CD4-positive, alpha-beta T cell treated with Interleukin-15 for 1 hour (primary cell): ENCODE data around the gene PPP1R18.
"Not testable (repeated sequence)": the region's sequence is repeated elsewhere in the genome, so short reads cannot be mapped to it uniquely, and the experiment has no call there.

Source experiments
- DNase-seq: peaks from one replicate; pipeline ENCODE4 v3.0.0-alpha.2; 2020

Gene PPP1R18

DNA sequence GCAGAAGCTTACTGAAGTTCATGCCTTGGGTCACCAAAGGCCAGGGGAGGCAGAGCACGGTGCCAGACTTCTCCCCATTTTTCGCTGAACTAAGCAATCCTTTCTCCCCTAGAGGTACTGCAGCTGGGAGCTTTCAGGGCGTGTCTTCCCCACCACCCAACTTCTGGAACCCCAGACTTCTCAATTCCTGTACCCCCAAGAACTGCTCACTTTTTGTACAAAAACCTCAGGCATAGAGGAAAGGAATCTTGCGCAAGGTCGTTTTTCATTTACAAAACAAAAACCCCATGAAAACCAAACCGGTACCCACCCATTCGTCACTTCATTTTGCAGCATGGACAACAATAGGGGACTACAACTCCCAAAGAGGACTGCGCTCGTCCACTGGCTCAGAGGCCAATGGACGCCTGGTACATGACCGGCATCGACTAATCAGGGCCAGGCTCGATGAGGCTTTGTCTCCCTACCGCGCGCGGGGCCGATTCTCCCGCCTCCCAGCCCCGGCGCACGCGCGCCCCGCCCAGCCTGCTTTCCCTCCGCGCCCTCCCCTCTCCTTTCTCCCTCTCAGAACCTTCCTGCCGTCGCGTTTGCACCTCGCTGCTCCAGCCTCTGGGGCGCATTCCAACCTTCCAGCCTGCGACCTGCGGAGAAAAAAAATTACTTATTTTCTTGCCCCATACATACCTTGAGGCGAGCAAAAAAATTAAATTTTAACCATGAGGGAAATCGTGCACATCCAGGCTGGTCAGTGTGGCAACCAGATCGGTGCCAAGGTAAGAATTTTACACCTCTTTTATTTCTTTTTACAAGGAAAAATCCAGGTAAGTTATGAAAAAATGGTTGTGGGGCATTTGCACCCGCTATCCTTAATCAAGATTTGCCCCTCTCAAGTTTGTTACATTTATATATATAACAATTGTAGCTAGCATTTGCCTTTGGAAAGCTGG lies 33.6 kb upstream of the PPP1R18 start, which contains the start of gene TUBB:
Gene TUBB (plus strand): TSS at position 562 of the 947 bp plus-strand sequence. CDS start 155 bp downstream, at position 717.
- peak; percentile 96 for DNase-seq

DNA sequence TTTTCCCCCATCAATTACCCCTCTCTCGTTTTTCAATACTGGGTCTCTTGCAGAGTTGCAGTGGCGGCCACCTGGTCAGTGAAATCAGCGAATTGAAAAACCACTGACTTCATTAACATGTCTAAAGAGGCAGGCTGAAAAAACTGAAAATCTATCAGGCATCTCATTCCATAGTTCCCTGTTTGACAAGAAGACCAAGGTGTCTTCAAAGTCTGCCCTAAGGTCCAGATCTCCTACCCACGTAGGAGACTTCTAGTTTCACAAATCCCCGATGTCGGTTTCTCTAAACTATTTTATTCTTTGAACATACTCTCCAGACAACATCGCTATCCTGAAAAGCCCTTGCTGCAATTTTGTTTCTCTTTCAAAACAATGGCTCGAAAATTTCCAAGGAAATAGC lies 32.9 kb upstream of the PPP1R18 start:
- DNase-seq, result no peak

DNA sequence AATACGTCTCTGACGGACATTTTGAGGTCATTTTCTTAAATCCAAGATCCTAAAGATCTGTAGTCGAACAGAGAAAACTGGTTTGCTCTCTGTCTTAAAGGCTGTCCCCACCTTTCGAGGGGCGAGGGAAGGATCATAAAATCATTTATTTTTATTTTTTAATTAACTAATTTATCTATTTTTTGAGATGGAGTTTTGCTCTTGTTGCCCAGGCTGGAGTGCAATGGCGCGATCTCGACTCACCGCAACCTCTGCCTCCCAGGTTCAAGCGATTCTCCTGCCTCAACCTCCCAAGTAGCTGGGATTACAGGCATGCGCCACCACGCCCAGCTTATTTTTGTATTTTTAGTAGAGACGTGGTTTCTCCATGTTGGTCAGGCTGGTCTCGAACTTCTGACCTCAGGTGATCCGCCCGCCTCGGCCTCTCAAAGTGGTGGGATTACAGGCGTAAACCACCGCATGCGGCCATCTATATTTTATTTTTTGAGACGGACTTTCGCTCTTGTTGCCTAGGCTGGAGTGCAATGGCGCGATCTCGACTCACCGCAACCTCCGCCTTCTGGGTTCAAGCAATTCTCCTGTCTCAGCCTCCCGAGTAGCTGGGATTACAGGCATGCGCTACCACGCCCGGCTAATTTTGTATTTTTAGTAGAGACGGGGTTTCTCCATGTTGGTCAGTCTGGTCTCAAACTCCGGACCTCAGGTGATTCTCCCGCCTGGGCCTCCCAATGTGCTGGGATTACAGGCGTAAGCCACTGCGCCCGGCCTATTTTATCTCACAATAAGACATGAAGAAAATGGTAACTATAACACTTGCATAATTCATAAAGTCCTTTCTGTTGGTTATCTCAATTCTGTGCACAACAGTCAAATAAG lies 31.6 kb upstream of the PPP1R18 start:
- not testable (repeated sequence) for DNase-seq

DNA sequence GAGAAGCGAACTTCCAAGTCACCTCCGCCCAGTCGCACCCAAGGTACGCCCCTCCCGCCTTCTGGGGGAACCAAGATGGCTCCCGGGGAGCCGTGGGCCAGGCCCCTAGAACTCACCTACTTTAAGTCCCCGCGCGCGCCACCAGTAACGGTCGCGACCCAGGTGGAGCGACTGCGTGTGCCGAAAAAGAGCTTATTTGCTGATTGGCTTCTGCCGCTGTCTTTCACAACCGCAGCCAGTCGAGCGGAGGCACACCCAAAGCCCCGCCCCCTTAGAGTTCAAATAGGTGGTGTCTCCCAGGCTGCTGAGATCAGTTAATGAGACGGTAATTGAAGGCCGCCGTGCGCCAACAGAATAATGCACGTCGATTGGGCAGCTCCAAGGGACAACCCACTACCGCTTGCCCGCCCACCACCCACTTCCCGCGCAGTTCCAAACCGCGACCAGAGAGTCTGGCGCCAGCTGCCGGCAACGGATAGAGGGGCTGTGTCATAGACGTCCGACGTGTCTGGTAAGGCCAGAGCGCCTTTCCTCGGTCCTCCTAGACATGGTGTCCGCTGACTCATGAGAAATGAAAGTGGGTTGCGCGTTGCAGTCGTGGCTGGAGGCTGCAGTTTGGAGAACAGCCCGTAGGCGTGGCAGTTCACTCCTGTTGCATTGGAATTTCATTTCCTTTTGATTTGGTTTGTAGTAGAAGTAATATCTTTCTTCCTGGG lies 30.8 kb upstream of the PPP1R18 start, which contains the start of gene MDC1:
Gene MDC1 (minus strand): TSS at position 153 of the 716 bp plus-strand sequence. CDS start 2,106 bp downstream, outside the sequence.
- DNase-seq, result peak; percentile 100

DNA sequence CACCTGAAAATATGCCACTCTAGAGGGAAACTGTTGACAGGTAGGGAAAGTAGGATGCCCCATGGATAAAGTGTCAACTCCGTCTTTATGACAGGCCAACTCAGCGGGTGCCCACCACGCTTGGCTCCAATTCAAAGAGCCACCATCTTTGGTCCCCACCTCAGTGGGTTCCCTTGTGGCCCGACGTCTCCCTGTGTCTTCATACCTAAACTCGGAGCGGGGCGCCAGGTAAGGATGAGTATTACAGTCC lies 30.4 kb upstream of the PPP1R18 start:
- DNase-seq, result no peak

DNA sequence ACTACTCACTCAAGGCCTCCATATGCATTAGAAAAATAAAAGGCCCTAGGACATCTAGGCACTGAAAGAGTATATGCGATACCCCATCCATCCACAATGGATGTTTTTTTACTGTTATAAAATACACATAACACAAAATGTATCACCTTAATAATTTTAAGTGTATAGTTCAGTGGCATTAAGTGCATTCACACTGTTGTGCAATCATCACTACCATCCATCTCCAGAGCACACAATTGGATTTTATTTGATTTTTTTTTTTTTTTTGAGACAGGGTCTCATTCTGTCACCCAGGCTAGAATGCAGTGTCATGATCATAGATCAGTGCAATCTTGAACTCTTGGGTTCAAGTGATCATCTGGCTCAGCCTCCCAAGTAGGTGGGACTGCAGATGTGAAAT lies 27.8 kb upstream of the PPP1R18 start:
- DNase-seq, result no peak

DNA sequence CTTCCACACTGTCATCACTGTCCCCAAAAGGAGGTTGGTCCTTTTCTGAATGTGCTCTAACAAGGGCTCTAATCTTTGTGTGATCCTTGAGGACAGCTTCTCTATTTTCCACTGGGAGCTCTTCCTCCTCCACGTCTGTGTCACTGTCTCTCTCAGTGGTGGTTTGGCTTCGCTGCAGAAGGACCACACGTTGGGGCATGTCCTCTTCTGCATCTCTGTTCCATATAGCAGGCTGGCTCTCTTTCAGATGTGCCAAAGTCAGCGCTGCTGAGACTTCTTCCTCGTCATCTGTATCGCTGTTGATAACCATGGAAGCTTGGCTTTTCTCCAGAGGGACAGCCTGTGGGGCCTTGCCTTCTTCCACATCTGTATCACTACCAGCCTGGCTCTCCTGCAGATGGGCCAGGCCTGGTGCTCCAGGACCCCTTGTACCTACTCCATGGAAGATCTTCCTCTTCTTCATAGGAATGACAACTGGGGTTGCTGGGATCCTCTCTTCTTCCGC lies 26.0 kb upstream of the PPP1R18 start:
- no peak for DNase-seq

DNA sequence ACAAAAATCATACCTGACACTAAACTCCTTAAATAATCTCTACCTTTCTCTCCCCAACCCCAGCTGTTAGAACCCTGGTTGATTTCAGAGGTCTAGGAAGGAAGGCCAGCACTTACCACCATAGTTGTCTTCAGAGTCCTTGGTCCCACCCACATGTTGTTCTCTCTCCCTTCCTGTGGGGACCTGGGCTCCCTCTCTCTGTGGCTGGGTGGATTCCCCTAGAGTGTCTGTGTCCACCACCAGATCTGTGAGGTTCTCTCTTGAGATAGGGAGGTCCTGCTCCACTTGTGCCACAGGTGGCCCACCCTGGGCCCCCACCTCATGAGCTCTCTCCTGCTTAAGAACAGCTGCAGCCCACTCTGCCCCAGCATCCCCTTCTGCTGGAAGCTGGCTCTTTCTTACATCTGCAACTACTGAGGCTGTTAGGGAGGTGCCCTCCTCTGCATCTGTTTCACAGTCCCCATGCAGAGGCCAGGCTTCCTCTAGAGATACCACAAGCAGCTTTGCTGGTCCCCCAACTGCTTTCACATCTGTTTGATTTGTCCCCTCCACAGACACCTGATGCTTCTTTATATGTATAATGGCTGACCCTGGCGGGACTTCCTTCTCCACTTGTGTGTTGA lies 25.4 kb upstream of the PPP1R18 start:
- no peak for DNase-seq

DNA sequence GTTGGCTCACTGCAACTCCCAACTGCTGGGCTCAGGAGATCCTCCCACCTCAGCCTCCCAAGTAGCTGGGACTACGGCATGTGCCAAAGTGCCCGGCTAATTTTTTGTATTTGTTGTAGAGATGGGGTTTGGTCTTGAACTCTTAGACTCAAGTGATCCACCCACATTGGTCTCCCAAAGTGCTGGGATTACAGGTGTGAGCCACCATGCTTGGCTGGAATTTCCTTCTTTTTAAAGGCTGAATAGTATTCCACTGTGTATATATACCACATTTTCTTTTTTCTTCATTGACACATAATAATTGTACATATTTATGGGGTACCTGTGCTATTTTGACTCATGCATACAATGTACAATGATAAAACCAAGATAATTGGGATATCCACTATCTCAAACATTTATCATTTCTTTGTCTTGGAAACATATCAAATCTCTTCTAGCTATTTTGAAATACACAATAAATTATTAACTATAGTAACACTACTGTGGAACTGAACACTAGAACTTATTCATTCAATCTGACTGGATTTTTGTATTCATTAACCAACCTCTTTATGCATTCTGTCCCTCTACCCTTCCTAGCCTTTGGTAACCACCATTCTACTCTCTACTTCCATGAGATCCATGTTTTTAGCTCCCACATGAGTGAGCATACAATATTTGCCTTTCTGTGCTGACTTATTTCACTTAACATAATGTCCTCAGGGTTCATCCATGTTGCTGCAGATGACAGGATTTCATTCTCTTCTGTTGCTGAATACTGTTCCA lies 22.8 kb upstream of the PPP1R18 start:
- no peak for DNase-seq

DNA sequence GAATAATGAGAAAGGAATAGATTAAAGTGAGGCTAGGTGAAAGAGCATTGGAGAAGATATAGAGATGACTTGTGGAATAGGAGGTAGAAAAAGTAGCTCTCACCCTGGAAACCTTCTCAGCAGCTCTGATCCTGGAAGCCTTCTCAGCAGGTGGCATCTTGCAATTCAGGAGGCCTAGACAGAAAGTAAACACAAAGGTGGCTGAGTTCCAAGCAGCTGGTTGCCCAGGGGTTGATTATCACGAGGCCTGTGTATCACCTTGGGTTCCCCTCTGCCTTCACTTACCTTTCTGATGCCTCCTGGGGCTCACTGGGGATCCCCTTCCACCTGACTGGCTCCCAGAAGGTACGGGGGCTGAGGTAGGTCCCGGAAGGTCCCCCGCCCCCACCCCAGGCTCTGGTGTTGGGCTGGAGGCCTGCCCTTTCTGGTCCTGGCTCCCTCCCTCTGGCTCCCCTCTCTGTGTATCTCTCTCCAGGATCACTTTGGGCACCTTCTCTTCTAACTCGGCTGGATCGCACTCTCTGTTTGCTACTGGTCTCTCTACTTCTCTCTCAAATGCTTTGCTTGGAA lies 20.9 kb upstream of the PPP1R18 start:
- DNase-seq, result no peak

DNA sequence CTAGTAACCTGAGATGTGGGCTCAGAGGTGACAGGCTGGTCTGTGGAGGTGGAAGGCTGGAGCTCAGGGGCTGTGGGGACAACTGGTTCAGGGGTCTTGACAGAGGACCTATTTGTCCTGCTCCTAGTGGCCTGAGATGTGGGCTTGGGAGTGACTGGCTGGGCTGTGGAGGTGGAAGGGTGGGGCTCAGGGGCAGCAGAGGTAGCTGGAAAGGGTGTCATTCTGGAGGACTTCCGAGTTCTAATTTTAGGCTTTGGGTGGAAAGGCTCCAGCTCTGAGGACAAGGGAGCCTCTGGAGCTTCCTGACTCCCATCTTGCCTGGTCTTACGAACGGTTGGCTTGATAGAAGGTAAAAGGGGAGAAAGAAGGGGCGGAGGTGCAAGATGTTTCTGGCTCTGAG lies 19.2 kb upstream of the PPP1R18 start:
- no peak for DNase-seq

DNA sequence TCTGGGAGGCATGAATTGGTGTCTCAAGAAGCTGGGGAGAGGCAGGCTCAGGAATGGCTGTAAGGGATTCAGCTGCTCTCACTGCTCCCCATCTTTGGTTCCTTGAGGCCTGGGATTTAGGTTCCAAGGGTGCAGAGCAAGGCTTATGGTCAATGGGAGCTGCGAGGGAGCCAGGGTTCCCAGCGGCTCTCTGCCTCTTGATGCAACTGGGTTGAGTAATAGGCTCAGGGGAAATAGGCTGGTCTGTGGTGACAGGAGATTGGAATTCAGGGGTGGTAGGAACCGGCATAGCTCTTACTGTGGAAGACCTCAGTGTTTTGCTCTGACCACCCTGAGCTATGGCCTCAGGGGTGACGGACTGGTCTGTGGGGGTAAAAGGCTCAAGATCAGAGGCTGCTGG lies 17.4 kb upstream of the PPP1R18 start:
- DNase-seq, result no peak

DNA sequence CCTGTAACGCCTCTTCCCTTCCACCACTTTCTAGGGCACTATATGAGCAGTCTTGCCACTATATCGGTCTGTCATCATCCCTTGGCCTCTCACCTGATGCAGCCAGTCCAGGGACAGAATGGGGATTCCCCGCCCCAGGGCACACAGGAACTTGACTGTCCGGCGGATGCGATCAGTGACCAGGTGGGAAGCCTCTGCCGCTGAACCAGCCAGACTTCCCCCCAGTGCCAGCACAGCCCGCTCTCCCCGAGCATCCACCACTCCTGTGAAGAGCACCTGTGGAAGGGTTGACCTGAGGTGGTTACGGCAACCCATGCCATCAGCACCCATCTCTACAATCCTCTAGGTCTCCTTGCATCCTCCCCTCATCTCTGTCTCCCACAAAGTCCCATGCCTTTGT lies 16.6 kb upstream of the PPP1R18 start:
- no peak for DNase-seq

DNA sequence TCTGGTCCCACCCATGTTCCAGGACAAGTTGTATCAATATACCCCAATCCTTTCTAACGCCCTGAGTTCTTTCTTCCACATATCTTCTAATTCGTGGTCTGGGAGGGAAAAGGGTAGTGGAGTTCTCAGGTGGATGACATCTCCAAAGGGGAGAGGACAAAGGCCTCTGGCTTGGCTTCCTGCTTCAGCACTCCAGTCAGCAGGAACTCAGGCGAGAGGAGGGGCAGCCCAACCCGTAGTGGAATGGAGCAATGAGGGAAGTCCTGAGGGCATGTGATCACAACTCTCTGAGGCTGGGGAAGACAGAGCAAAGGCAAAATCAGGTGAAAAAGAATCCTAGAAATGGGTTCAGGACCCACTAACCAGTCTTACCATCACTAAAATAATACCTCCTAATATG lies 13.9 kb upstream of the PPP1R18 start:
- DNase-seq, result peak; percentile 32

DNA sequence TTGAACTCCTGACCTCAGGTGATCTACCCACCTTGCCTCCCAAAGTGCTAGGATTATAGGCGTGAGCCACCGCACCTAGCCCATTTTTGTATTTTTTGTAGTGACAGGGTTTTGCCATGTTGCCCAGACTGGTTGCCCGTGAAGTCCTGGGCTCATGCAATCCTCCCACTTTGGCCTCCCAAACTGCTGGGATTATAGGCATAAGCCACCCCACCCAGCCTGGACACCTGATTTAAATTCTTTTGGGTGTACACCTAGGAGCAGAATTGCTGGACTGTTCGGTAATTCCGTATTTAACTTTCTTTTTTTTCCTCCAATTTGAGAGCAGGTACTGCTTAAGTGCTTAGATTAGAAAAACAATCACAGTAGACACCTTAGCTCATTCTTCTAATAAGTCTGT lies 10.0 kb upstream of the PPP1R18 start:
- no peak for DNase-seq

DNA sequence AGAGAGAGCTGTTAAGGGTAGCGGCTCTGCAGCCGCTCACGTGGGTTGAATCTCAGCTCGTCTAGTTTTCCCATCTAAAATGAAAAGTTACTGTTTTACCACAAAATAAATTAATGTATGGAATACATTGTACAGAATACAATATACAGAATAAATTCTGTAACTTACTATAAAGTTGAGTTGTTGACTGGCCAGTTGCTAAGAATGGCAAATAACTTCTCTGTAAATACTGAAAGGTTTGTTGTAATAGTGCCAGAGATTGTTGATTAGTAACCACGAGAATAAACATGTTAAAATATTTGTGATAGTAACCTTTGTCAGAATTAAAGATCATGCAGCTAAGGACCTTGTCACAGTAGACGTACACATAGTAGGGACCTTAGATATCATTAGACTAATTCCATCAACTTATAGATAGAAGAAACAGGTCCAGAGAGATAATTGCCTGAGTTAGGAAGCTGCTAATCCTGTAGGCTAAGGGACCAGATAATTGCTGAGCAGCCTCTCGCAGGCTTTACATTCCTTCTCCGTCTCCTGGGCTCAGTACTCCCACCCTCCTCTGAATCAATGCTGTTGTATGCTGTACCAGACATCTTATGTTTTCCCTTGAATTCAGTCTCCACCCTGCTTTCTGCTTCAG lies 4.9 kb upstream of the PPP1R18 start:
- DNase-seq, result no peak

DNA sequence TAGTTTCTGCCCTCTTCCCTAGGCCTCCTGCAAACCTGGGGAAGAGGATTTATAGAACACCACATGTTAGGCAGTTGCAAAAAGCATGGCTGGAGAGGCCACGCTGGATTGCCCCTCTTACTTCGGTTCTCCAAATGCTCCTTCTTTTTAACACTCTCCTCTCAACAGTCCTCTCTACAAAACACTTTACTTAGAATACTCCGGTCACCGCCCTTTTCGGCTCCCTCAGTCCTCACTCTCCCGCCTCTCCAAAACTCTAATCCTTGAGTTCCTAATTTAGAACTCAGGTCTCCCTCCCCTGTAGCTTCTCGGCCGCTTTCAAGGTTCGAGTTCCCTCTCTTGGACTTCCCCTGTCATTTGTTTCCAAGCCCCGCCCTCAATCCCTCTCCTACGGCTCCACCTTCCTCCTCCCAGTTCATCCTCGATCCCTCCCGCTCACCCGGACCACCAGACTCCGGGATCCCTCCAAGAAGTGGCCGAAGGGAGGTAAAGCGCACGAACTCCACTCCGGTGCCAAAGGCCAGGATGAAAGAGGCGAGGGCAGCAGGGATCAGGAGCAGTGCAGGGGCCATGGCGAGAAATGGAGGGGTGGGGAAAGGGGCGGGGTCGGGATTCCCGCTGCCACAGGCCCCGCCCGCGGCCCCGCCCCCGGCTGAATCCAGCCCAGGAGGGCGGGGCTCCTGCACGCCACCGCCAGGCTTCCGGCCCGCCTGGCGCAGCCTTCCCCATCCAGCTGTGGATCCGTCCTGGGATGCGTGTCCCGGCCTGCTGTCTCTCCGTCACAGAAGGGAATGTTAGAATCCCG lies 4.2 kb upstream of the PPP1R18 start, which contains the start of gene NRM:
Gene NRM (minus strand): TSS at position 582 of the 805 bp plus-strand sequence. CDS start 10 bp downstream, at position 572.
- DNase-seq, result peak; percentile 65

DNA sequence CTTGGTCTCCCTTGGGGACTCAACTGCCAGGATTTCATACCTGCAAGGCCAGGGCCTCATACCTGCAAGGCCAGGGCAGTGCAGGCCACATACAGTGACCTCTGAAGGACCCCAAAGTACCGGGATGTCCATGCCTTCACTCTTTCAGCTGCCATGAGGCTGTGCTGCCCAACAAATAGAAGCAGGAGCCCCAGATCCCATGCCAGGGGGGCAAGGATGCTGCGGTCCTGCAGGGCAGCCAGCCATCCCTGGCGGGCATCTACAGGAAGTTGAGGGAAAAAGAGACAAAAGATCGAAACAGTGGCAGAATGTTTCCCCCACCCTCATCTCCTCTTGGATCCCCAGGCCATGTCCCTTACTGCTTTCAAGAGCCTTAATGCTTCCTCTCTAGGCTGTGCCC lies 3.5 kb upstream of the PPP1R18 start:
- no peak for DNase-seq

DNA sequence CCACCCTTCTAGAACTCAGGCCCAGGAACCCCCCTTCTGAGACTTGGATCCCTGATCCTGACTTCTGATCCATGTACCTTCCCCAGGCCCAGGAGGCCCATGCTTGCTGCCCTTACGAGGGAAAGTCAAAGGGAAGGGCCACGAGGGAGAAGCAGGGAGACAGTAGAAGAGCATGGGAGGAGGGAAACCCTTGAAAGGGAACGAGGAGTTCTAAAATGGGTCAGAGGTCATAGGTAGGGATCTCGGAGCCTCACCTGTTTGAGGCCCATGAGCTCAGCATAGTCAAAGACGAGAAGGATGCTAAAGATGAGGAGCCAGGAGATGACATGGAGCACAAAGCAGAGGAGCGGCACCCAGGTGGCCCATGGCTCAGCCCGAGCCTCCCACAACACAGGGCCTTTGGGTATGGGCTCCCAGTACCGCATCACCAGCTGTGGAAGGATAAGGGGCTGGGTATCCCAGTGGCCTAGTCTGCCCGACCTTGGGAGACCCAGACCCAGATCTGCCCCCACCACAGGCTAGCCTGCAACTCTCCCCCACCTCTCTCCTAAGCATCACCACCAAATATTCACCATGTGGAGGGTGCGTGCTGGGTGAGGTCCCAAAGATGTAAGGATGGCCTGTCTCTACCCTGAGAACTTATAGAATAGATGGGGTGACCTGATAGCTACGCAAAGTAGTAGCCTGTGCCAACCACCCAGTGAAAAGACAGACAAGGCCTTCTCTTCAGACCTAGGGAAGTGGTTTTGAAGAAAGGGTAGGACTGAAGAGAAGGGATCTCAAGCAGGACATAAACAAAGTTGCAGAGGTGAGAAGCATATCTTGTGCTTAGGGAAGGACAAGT lies 2.8 kb upstream of the PPP1R18 start:
- DNase-seq, result no peak
